Measurements from ENCODE around the gene SYPL1.

DNA sequence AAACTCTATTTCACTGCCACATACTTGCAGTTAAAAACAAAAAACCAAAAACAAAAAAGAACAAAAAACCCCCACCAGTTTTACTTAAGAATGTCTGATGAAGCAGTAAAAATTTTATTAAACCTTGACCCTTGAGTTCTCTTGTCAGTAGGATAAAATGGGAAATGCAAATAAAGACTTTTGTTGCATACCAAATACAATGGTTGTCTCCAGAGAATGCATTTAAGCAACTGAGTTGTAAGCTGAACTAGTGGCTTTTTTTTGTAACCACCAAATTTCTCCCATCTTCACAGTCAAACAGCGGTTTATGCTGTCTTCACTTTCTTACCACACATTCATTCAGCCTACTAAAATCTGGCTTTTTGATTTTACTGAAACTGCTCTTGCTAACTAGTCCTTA, 3.1 kb downstream of the SYPL1 start:
- TF ChIP-seq, protein P1, sequence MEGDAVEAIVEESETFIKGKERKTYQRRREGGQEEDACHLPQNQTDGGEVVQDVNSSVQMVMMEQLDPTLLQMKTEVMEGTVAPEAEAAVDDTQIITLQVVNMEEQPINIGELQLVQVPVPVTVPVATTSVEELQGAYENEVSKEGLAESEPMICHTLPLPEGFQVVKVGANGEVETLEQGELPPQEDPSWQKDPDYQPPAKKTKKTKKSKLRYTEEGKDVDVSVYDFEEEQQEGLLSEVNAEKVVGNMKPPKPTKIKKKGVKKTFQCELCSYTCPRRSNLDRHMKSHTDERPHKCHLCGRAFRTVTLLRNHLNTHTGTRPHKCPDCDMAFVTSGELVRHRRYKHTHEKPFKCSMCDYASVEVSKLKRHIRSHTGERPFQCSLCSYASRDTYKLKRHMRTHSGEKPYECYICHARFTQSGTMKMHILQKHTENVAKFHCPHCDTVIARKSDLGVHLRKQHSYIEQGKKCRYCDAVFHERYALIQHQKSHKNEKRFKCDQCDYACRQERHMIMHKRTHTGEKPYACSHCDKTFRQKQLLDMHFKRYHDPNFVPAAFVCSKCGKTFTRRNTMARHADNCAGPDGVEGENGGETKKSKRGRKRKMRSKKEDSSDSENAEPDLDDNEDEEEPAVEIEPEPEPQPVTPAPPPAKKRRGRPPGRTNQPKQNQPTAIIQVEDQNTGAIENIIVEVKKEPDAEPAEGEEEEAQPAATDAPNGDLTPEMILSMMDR (IDR thresholded peaks at IDR 0.05), result no peak
- no peak for TF ChIP-seq ZFX (IDR thresholded peaks at IDR 0.05; ENCODE audit: borderline replicate concordance)
